Ectodermal cell (in vitro differentiated cells): ENCODE measurements around the gene STX1A.
"Not testable (repeated sequence)": the region's sequence is repeated elsewhere in the genome, so short reads cannot be mapped to it uniquely, and the experiment has no call there.

ENCODE experiments used
- H3K27ac ChIP-seq: 2 replicates; pipeline ENCODE4 v1.7.0; 2013; ENCODE audit warnings: mild to moderate bottlenecking, low read depth, low read length; ENCODE audit not compliant: insufficient read depth, poor library complexity, severe bottlenecking
- H3K27me3 ChIP-seq: 2 replicates; pipeline ENCODE4 v1.7.0; 2013; ENCODE audit warnings: mild to moderate bottlenecking, low read length; ENCODE audit not compliant: insufficient read depth, control insufficient read depth, poor library complexity, severe bottlenecking
- H3K36me3 ChIP-seq: one replicate; pipeline ENCODE4 v1.7.0; 2013; ENCODE audit warnings: low read length; ENCODE audit not compliant: control insufficient read depth, insufficient read depth
- H3K4me1 ChIP-seq: one replicate; pipeline ENCODE4 v1.7.0; 2013; ENCODE audit warnings: low read length; ENCODE audit not compliant: control insufficient read depth, insufficient read depth
- H3K4me3 ChIP-seq: 2 replicates; pipeline ENCODE4 v1.7.0; 2013; ENCODE audit warnings: low read depth, low read length, control low read depth; ENCODE audit not compliant: insufficient read depth
- H3K9me3 ChIP-seq: 2 replicates; pipeline ENCODE4 v1.7.0; 2013; ENCODE audit warnings: mild to moderate bottlenecking, low read length, moderate library complexity; ENCODE audit not compliant: control insufficient read depth
- WGBS, 2 experiments: methylation state at CpG; one replicate each; pipeline ENCODE4 v1.1.7; 2013; ENCODE audit warnings: missing lambda C conversion rate in 2 of 2; 5-methylcytosine and 5-hydroxymethylcytosine counted together

The STX1A gene

GRCh38 chr7:73683788-73684693, 35.4 kb downstream of the STX1A start:
- Histone ChIP-seq H3K27ac (peak overlapping the region; percentile 46), H3K9me3 (no peaks in the 10 kb centered on the region), H3K4me3 (peak overlapping the region; percentile 91), H3K27me3 (no peaks in the 10 kb centered on the region), H3K4me1 (peaks cover 10% of the 10 kb centered on the region), H3K36me3 (peaks cover 11% of the 10 kb centered on the region)
- WGBS, 2 experiments: 32 to 33% methylated on average over 58 of the region's 58 CpGs

- peaks cover 11% of the 10 kb centered on the region for H3K36me3 ChIP-seq
- peak within 1 kb of the TSS; percentile 53 for H3K27ac ChIP-seq
- H3K4me1 ChIP-seq: peaks cover 10% of the 10 kb centered on the region
- H3K4me3 ChIP-seq: peak within 1 kb of the TSS; percentile 91
- 0% methylated on average over 68 of the region's 68 CpGs for whole genome bisulfite sequencing, 2 experiments
- H3K9me3 ChIP-seq: no peaks in the 10 kb centered on the region
- H3K27me3 ChIP-seq: no peaks in the 10 kb centered on the region
Measured at GRCh38 chr7:73683056-73683787, 36.2 kb downstream of the STX1A start, which contains the start of the genes BUD23 and DNAJC30. TSS of gene BUD23 (plus strand) at chr7:73683597. CDS start at chr7:73683626, 29 bp downstream. TSS of gene DNAJC30 (minus strand) at chr7:73683453. CDS start at chr7:73683423, 30 bp downstream.

GRCh38 chr7:73682745-73683055, 36.8 kb downstream of the STX1A start:
- Histone ChIP-seq H3K9me3 (no peaks in the 10 kb centered on the region), H3K36me3 (peaks cover 11% of the 10 kb centered on the region), H3K27ac (peak overlapping the region; percentile 53), H3K27me3 (no peaks in the 10 kb centered on the region), H3K4me1 (peaks cover 10% of the 10 kb centered on the region), H3K4me3 (peak overlapping the region; percentile 91)
- 0 to 1% methylated on average over 33 of the region's 33 CpGs for WGBS, 2 experiments

- WGBS, 2 experiments: 81 to 82% methylated on average over 8 of the region's 8 CpGs
- H3K4me1 ChIP-seq: peaks cover 10% of the 10 kb centered on the region
- H3K27me3 ChIP-seq: no peaks in the 10 kb centered on the region
- H3K4me3 ChIP-seq: no peak overlapping the region
- H3K9me3 ChIP-seq: no peaks in the 10 kb centered on the region
- H3K36me3 ChIP-seq: peaks cover 6% of the 10 kb centered on the region
- H3K27ac ChIP-seq: no peak overlapping the region
Measured at GRCh38 chr7:73681031-73681430, 38.4 kb downstream of the STX1A start.

- 93 to 94% methylated on average over 7 of the region's 7 CpGs for WGBS, 2 experiments
- Histone ChIP-seq H3K36me3 (peaks cover 6% of the 10 kb centered on the region), H3K4me1 (peaks cover 10% of the 10 kb centered on the region), H3K9me3 (no peaks in the 10 kb centered on the region), H3K4me3 (no peak overlapping the region), H3K27me3 (no peaks in the 10 kb centered on the region), H3K27ac (no peak overlapping the region)
Measured at GRCh38 chr7:73680501-73680900, 39.0 kb downstream of the STX1A start.

- Histone ChIP-seq H3K27ac (no peak overlapping the region), H3K9me3 (no peaks in the 10 kb centered on the region), H3K4me1 (peaks cover 10% of the 10 kb centered on the region), H3K36me3 (peaks cover 6% of the 10 kb centered on the region), H3K4me3 (no peak overlapping the region), H3K27me3 (no peaks in the 10 kb centered on the region)
- WGBS, 2 experiments: 92 to 96% methylated on average over 2 of the region's 2 CpGs
Measured at GRCh38 chr7:73679709-73680108, 39.8 kb downstream of the STX1A start.

- H3K4me1 ChIP-seq: peaks cover 10% of the 10 kb centered on the region
- H3K27ac ChIP-seq: no peak overlapping the region
- H3K9me3 ChIP-seq: no peaks in the 10 kb centered on the region
- 94 to 95% methylated on average over 6 of the region's 6 CpGs for WGBS, 2 experiments
- H3K36me3 ChIP-seq: peaks cover 6% of the 10 kb centered on the region
- H3K27me3 ChIP-seq: no peaks in the 10 kb centered on the region
- no peak overlapping the region for H3K4me3 ChIP-seq
Measured at GRCh38 chr7:73678862-73679261, 40.6 kb downstream of the STX1A start.

- H3K4me1 ChIP-seq, H3K27me3 ChIP-seq, H3K36me3 ChIP-seq, H3K4me3 ChIP-seq, H3K9me3 ChIP-seq, H3K27ac ChIP-seq: not testable (repeated sequence)
- WGBS, 2 experiments: 82 to 83% methylated on average over 9 of the region's 9 CpGs
Measured at GRCh38 chr7:73676062-73676461, 43.4 kb downstream of the STX1A start.

GRCh38 chr7:73674468-73675124, 44.9 kb downstream of the STX1A start:
- Histone ChIP-seq H3K27me3 (no peaks in the 10 kb centered on the region), H3K27ac (no peak overlapping the region), H3K4me1 (peaks cover 3% of the 10 kb centered on the region), H3K4me3 (no peak overlapping the region), H3K9me3 (no peaks in the 10 kb centered on the region), H3K36me3 (peaks cover 1% of the 10 kb centered on the region)
- 93 to 100% methylated on average over 1 of the region's 1 CpG for WGBS, 2 experiments
